ENCODE data around the gene NXT1. TPM values are rescaled to one million over a fixed set of nuclear protein-coding genes. Genes with fewer than 3 reads are reported as not detected.

NXT1 gene
- polyA plus RNA-seq, 1 donor from 2014 or later, result 46.3 TPM

GRCh38 chr20:23360531-23360930 lies 9.9 kb downstream of the NXT1 start:
- Histone ChIP-seq H3K4me2 (ENCODE audit: low read length) (peak overlapping the region; percentile 96), H3K36me3 (ENCODE audit: insufficient read depth, low read length) (peaks cover 4% of the 10 kb centered on the region), H3K27me3 (ENCODE audit: insufficient read depth, low read depth, low read length) (no peaks in the 10 kb centered on the region), H4K20me1 (ENCODE audit: insufficient read depth) (no peaks in the 10 kb centered on the region), H2AFZ (ENCODE audit: low read depth, low read length) (no peak overlapping the region), H3K9me2 (ENCODE audit: insufficient read depth, low read length) (no peaks in the 10 kb centered on the region), H3K9me3 (ENCODE audit: low read length) (no peaks in the 10 kb centered on the region), H3K27ac (ENCODE audit: low read length) (peak overlapping the region; percentile 94), H3K79me2 (replicated peaks; ENCODE audit: insufficient read depth, low read length) (peaks cover 27% of the 10 kb centered on the region), H3K9ac (ENCODE audit: low read length) (no peak overlapping the region), H3F3A (ENCODE audit: insufficient read depth, low read length, poor library complexity, severe bottlenecking) (peaks cover 4% of the 10 kb centered on the region), H3K4me3 (ENCODE audit: low read length) (peak overlapping the region; percentile 99)
- TF ChIP-seq SMC3 (conservative IDR thresholded peaks at IDR 0.05; ENCODE audit: poor library complexity) (no peak), CTCF (IDR thresholded peaks at IDR 0.05; ENCODE audit: poor library complexity, severe bottlenecking) (no peak), EZH2 (IDR thresholded peaks at IDR 0.05; ENCODE audit: borderline replicate concordance, insufficient read depth, low read length, poor library complexity, severe bottlenecking) (no peak)

- H3K4me2 ChIP-seq (ENCODE audit: low read length), result peak overlapping the region; percentile 96
- H2AFZ ChIP-seq (ENCODE audit: low read depth, low read length), result peak overlapping the region; percentile 82
- no peak for TF ChIP-seq POLR2AphosphoS5 (IDR thresholded peaks at IDR 0.05)
- TF ChIP-seq TAF1 (IDR thresholded peaks at IDR 0.05; ENCODE audit: low read depth), result no peak
- H3K9ac ChIP-seq (ENCODE audit: low read length), result peak overlapping the region; percentile 95
- H3K27me3 ChIP-seq (ENCODE audit: insufficient read depth, low read depth, low read length), result no peaks in the 10 kb centered on the region
- peak overlapping the region; percentile 99 for H3K4me3 ChIP-seq (ENCODE audit: low read length)
- H3K36me3 ChIP-seq (ENCODE audit: insufficient read depth, low read length), result peaks cover 4% of the 10 kb centered on the region
- no peaks in the 10 kb centered on the region for H4K20me1 ChIP-seq (ENCODE audit: insufficient read depth)
- peak overlapping the region; percentile 94 for H3K27ac ChIP-seq (ENCODE audit: low read length)
- H3K79me2 ChIP-seq (replicated peaks; ENCODE audit: insufficient read depth, low read length), result peaks cover 33% of the 10 kb centered on the region
- H3K9me2 ChIP-seq (ENCODE audit: insufficient read depth, low read length), result no peaks in the 10 kb centered on the region
- peaks cover 4% of the 10 kb centered on the region for H3F3A ChIP-seq (ENCODE audit: insufficient read depth, low read length, poor library complexity, severe bottlenecking)
- no peaks in the 10 kb centered on the region for H3K9me3 ChIP-seq (ENCODE audit: low read length)
Measured at GRCh38 chr20:23361119-23361475, 10.5 kb downstream of the NXT1 start.

- Histone ChIP-seq H4K20me1 (ENCODE audit: insufficient read depth) (no peaks in the 10 kb centered on the region), H3K27me3 (ENCODE audit: insufficient read depth, low read depth, low read length) (no peaks in the 10 kb centered on the region), H3F3A (ENCODE audit: insufficient read depth, low read length, poor library complexity, severe bottlenecking) (peaks cover 4% of the 10 kb centered on the region), H3K79me2 (replicated peaks; ENCODE audit: insufficient read depth, low read length) (peaks cover 39% of the 10 kb centered on the region), H3K4me3 (ENCODE audit: low read length) (peak within 1 kb of the TSS; percentile 99), H3K27ac (ENCODE audit: low read length) (peak within 1 kb of the TSS; percentile 94), H3K9me2 (ENCODE audit: insufficient read depth, low read length) (no peaks in the 10 kb centered on the region), H3K36me3 (ENCODE audit: insufficient read depth, low read length) (peaks cover 4% of the 10 kb centered on the region), H2AFZ (ENCODE audit: low read depth, low read length) (peak within 1 kb of the TSS; percentile 82), H3K9ac (ENCODE audit: low read length) (peak within 1 kb of the TSS; percentile 95), H3K9me3 (ENCODE audit: low read length) (no peaks in the 10 kb centered on the region), H3K4me2 (ENCODE audit: low read length) (peak within 1 kb of the TSS; percentile 97)
- TF ChIP-seq MXI1 (conservative IDR thresholded peaks at IDR 0.05; ENCODE audit: poor library complexity, severe bottlenecking) (peak; percentile 87), REST (IDR thresholded peaks at IDR 0.05; ENCODE audit: borderline replicate concordance) (peak; percentile 87), SMC3 (conservative IDR thresholded peaks at IDR 0.05; ENCODE audit: poor library complexity) (no peak), EZH2 (IDR thresholded peaks at IDR 0.05; ENCODE audit: borderline replicate concordance, insufficient read depth, low read length, poor library complexity, severe bottlenecking) (no peak), POLR2AphosphoS5 (IDR thresholded peaks at IDR 0.05) (peak; percentile 94), RAD21 (conservative IDR thresholded peaks at IDR 0.05) (peak; percentile 32), EP300 (conservative IDR thresholded peaks at IDR 0.05; ENCODE audit: poor library complexity, severe bottlenecking) (peak; percentile 73), CTCF (IDR thresholded peaks at IDR 0.05; ENCODE audit: poor library complexity, severe bottlenecking) (peak; percentile 57), TAF1 (IDR thresholded peaks at IDR 0.05; ENCODE audit: low read depth) (peak; percentile 88)
Measured at GRCh38 chr20:23361476-23362391, 11.1 kb downstream of the NXT1 start, which contains the start of gene GZF1. Gene GZF1 (plus strand): TSS chr20:23362182. CDS start chr20:23364384, 2,202 bp downstream.
